ENCODE measurements around the gene RAB8A. TPM values are rescaled to one million over a fixed set of nuclear protein-coding genes. Genes with fewer than 3 reads are reported as not detected.
A peak's percentile ranks its signal among the peaks of the same experiment; 100 is the strongest.
"Not testable (repeated sequence)": the region's sequence is repeated elsewhere in the genome, so short reads cannot be mapped to it uniquely, and the experiment has no call there.

Gene RAB8A
- total RNA-seq, 1 donor from 2014 or later: 82.0 TPM

DNA sequence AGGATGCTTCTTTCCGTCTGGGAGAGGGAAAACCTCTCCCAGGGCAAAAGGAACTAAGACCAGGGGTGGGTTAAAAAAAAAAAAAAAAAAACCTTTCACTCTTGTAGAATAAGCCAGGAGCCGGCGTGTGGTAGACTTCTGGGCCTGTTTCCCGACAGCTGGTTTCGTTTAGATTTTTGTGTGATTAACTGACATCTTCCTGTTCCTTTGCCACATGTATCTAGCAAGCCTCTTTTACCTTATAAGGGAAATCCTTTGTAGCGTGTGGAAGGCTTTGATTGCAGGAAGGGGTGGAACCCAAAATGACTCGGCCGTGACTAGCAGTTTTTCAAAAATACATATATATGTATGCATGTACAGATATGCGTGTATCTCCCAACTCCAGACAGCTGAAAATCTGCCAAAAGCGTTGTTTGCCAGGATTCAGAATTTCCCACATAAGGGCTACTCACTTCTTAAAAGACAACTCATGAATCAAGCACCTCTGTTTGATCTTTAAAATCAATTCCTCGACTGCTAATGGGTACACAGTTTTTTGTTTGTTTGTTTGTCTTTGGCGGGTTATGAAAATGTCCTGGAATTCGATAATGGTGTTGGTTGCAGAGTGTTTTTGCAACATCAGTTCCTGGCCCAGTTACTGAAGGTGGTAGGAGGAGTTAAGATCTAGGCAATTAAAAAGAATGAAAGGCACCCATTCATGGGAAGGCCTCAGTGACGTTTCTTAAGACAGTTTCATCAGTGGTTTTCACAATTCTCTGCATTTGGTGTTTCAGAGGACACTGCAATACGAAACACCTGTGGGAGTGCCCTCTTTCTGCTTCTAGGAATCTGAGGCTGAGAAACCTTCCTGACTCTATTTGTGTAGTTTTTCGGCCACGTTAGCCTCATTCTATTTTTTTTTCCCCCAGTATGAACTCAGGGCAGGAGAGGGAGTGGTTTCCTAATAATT lies 32.7 kb upstream of the RAB8A start:
- DNase-seq (ENCODE audit: low read depth): peak; percentile 83

DNA sequence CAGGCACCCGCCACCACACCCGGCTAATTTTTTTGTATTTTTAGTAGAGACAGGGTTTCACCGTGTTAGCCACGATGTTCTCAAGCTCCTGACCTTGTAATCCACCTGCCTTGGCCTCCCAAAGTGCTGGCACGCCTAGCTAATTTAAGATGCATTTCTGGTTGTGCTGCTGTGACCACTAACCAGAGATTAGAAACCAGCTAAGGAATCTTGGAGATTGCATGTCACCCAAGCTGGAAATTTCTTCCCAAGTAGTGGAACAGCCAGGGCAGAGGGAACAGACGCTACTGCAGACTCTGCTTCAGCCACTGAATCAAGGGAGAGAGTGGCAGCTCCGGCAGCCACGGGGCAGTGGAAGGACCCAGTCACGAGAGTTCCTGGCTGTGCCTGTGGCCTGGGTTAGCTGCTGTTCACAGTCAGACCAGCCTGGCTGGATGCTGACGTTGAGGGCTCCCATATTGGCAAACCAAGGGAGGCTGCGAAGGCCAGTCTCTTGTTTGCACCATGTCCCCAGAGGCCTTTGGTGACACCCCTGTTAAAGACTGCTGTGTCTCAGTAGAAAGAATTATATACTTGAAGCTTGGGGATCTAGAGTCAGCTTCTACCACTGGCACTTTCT lies 27.5 kb upstream of the RAB8A start:
- DNase-seq (ENCODE audit: low read depth): no peak

DNA sequence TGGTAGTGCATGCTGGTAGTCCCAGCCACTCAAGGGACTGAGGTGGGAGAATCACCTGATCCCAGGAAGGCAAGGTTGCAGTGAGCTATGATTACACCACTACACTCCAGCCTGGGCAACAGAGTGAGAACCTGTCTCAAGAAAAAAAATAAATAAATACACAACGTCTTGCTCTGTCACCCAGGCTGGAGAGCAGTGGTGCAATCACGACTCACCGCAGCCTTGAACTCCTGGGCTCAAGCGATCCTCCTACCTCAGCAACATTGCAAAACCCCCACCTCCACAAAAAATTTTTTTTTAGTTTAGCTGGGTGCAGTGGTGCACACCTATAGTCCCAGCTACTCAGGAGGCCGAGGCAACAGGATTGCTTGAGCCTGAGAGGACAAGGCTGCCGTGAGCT lies 26.6 kb upstream of the RAB8A start:
- peak; percentile 62 for DNase-seq (ENCODE audit: low read depth)

DNA sequence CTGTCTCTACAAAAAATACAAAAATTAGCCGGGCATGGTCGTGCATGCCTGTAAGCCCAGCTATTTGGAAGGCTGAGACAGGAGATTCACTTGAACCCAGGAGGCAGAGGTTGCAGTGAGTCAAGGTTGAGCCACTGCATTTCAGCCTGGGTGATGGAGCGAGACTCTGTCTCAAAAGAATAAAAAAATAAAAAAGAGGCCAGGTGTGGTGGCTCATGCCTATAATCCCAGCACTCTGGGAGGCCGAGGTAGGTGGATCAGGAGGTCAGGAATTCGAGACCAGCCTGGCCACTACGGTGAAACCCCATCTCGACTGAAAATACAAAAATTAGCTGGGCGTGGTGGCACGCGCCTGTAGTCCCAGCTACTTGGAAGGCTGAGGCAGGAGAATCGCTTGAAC lies 24.3 kb upstream of the RAB8A start:
- DNase-seq (ENCODE audit: low read depth): not testable (repeated sequence)

DNA sequence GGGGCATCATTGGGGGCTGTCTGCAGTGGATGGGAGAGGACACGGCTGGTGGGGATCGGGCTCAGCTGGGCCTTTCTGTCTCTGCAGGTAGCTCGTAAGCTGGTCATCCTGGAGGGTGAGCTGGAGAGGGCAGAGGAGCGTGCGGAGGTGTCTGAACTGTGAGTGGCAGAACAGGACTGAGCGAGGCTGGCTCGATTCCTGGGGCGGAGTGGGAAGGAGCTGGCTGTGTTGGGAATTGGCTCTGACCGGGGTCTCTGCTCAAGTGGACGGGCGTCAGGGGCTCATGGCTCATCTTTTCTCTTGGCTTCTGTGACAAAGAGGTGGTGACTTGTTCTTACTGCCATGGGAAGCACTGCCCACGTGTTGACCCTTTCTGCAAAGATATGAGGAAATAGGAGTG lies 23.7 kb upstream of the RAB8A start:
- DNase-seq (ENCODE audit: low read depth): no peak

DNA sequence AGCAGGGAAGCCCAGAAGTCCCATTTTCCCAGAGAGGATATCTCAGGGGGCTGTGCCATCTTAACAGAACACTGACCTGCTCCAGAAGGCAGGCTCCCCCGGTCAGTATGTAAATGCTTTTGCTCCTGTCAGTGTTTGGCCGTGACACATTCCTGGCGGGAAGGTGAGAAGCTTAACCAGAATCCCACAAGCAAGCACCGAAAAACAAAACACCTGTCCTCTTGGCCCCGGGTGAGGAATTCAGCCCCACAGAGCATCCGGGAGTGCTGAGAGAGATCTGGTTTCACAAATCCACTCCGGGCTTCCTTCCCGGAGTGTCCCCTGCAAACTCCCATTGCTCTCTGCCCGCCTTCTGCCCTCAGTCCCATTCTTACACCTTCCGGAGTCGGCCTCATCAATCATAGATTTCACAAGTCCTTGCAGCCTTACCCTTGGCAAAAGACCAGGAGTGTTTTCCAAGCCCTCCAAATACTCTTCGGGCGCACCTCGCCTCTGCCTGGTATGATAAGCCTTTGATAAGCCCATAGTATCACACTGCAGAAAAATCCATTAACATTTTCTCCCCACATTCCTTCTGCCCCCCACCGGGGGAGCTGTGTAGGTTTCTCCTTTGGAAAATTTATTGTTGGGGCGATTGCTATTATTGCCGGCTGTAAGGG lies 23.2 kb upstream of the RAB8A start:
- no peak for DNase-seq (ENCODE audit: low read depth)

DNA sequence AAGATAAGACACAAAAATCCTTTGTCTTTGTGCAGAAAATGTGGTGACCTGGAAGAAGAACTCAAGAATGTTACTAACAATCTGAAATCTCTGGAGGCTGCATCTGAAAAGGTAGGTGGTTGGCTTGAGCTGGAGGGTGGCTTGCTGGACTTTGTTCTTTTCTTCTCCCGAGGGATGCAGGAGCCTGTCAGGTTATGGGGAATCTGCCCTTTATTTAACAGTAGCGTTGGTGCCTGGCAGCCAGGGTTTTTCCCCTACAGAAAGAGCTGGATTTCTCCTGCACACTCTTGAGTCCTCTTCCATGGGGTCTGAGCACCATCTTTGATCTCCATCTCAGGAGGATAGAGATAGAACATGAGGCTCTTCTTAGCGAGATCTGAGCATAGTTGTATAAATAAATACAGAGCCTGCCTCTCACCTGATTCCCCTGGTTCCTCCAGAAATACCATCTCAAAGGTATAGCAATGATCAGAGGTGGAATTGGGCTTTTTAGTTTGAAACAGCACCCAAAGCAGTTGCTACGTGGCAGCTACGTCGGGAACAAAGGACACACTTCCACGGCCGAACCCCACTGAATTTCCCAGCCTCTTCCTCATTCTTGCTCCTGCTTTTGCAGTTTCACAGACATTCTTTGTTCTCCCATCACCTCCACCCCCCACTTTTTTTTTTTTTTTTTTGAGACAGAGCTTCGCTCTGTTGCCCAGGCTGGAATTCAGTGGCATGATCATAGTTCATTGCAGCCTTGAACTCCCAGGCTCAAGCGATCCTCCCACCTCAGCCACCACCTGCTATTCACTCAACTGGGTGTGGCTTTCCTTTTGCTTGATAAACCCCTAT lies 22.5 kb upstream of the RAB8A start:
- DNase-seq (ENCODE audit: low read depth): no peak

DNA sequence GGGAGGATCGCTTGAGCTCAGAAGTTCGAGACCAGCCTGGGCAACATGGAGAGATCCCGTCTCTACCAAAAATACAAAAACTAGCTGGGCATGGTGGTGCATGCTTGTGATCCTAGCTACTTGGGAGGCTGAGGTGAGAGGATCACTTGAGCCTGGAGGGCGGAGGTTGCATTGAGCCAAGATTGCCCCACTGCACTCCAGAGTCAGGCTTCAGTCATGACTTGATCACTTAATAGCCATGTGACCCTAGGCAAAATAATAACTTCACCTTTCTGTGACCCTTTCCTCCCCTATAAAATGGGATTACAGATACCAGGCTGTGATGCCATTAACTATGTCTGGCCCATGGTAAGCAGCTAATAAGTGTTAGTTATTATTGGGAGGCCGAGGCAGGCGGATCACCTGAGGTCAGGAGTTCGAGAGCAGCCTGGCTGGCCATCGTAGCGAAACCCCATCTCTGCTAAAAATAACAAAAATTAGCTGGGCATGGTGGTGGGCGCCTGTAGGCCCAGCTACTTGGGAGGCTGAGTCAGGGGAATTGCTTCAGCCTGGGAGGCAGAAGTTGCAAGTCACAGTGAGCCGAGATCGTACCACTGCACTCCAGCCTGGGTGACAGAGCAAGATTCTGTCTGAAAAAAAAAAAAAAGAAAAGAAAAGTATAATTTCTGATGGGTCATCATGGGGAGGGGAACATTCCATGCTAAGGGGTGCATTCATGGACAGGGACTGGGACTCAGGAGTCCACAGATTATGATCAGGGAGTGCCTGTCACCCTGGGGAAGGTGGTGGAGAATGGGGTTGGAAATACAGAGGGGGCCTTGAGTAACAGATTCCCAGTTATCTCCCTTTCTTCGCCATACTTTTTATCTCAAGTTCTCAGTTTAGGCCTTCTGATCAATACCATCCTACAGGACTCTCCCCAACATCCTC lies 19.9 kb upstream of the RAB8A start:
- DNase-seq (ENCODE audit: low read depth): no peak

DNA sequence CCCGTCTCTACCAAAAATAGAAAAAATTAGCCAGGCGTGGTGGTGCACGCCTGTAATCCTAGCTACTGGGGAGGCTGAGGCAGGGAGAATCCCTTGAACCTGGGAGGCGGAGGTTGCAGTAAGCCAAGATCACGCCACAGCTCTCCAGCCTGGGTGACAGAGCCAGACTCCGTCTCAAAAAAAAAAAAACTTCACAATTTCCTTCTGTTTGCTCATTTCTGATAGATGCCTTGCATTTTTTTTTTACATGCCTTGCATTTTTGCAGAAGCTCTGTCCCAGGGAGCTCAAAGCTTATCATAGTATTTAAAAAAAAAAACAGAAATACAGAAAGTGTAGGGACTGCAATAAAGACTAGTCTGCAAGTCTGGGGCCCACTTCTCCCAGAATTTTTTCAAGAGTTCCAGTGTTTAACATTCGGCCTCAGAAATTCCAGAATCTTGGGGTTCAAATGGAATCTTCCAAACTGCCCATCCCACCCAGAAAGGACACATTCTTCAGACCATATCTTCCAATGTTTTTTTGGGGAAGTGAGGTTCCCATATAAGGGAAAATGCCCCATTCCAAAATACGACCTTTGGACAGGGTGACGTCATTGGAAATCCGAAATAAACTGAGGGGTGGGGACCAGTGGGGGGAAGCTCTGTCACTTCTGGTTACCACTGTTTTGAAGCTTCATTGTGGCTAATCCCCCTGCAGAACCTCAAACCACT lies 17.2 kb upstream of the RAB8A start:
- DNase-seq (ENCODE audit: low read depth): no peak

DNA sequence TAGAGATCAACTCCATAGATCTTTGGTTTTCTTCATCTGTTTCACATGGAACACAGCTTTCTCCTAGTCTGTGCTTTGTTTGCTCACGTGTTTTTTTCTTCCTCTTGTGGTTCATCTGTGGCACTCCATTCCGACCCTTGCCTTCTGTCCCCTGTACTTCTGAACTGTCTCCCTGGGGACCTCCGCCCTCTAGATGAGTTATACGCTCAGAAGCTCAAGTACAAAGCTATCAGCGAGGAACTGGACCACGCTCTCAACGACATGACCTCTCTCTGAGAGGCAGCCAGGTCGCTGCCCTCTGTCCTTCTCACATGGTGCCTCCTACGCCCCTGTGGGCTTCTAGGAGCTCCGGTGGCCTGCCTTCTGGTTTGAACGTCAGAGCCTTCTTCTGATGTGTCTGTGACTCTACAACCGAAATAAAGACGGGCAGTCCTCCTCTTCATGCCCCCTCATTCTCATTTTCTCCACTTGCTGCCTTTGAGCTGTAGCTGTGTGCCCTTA lies 16.6 kb upstream of the RAB8A start:
- DNase-seq (ENCODE audit: low read depth): no peak

DNA sequence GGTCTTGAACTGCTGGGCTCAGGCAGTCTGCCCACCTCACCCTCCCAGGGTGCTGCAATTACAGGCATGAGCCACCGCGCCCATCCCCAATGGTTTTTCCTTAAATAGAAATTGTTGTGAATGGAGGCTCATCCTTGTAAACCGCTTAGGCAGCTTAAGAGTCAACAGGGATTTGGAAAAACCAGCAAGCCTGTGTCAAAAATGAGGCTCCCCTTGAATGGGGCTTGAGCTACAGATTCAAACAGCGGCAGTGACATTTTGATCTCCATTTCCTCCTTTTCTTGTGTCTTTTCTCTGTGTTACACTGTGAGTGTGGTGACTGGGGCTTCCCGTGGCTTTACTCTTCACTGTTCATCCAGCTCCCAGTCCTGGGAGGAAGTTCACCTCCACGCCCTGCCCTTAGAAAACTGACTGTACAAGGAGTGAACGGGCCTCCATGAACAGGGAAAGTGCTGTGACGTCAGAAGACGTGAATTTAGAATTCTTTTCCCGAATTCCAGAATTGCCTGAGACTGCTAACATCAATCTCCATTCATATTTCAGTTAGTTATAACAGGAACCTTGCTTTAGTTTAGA lies 15.3 kb upstream of the RAB8A start:
- DNase-seq (ENCODE audit: low read depth): no peak

DNA sequence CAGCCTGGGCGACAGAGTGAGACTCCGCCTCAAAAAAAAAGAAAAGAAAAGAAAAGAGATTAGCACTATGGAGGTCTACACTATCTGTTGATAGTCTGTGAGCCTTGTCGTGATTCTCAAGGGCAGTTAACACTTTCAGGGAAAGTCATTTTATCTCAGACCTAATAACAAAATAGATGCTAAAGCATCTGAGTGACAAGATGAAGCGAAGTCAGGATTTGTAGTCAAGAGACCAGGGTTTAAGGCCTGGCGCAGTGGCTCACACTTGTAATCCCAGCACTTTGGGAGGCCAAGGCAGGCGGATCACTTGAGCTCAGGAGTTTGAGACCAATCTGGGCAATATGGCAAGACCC lies 13.3 kb upstream of the RAB8A start:
- DNase-seq (ENCODE audit: low read depth): no peak

DNA sequence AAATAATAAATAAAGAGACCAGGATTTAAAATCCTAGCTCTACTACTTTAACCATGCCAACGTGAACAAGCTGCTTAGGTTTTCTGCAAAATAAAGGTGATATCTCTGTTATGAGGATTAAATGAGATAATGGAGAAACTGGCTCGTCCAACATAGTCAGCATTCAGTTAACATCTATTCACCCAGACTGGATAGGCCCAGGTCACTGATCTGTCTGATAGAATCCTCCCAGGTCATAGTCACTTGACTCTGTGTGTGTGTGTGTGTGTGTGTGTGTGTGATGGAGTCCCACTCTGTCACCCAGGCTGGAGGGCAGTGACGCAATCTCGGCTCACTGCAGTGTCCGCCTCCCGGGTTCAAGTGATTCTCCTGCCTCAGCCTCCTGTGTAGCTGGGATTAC lies 12.9 kb upstream of the RAB8A start:
- DNase-seq (ENCODE audit: low read depth): no peak

DNA sequence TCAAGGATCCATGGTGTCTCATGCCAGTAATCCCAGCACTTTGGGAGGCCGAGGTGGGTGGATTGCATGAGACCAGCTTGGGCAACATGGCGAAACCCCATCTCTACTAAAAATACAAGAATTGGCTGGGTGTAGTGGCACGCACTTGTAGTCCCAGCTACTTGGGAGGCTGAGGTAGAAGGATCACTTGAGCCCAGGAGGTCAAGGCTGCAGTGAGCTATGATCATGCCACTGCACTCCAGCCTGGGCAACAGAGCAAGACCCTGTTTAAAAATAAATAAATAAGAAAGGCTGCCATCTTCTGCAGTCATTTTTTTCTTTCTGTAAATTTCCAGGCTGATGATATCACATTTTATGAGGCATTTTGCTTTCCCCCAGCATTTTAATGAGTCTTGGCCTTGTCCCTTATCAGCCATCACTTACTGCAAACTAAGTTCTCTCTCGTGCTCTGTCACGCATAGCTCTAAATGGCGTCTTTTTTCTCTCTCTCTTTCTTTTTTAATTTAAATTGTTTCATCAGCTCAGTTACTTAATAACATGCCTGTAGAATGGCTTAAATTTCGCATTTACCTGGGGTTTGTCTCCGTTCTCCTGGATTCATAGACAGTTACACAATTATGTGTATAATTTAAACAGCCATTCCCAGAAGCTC lies 12.2 kb upstream of the RAB8A start:
- DNase-seq (ENCODE audit: low read depth): not testable (repeated sequence)

DNA sequence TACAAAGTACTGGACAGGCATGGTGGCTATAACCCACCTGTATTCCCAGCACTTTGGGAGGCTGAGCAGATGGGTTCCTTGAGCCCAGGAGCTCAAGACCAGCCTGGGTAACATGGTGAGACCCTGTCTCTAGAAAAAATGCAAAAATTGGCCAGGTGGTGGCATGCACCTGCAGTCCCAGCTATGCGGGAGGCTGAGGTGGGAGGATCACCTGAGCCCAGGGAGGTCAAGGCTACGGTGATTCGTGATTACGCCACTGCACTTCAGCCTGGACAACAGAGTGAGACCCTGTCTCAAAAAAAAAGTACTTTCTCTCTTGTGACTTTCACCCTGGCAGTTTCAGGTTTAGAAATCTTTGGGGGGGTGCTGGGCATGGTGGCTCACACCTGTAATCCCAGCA lies 11.2 kb upstream of the RAB8A start:
- DNase-seq (ENCODE audit: low read depth): no peak

DNA sequence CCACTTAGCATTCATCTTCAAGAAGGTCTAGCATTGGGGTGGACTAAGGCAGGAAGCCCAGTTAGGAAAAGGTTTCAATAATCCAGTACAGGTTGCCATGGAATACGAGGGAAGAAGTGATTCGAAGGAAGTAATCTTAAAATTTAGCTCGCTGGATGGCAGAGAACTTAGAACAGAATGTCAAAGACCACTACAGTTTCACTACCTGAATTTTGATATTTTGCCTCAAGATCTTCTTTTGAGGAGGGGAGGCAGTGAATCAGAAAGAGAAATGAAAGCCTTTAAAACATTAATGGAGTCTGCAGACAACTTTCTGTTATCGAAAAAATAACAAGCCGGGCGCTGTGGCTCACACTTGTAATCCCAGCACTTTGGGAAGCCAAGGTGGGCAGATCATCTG lies 7.0 kb upstream of the RAB8A start:
- DNase-seq (ENCODE audit: low read depth): no peak

DNA sequence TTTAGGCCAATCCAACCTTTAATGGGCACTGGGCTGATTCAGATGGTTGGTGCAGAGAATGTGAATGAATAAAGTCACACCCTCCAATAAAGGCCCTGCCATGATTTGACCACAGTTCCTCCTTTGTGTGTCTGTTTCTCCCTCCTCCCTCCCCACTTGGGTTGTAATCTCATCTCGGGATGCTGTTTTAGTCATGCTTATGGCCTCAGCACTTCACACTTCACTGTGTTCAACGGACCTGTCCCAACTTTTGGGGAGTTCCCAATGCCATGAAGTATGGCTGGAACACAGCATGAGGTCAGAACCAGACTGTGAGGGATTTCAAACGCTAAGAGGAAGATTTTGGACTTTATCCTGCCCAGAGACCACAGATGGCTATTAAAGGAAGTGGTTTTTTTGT lies 5.6 kb upstream of the RAB8A start:
- peak; percentile 66 for DNase-seq (ENCODE audit: low read depth)

DNA sequence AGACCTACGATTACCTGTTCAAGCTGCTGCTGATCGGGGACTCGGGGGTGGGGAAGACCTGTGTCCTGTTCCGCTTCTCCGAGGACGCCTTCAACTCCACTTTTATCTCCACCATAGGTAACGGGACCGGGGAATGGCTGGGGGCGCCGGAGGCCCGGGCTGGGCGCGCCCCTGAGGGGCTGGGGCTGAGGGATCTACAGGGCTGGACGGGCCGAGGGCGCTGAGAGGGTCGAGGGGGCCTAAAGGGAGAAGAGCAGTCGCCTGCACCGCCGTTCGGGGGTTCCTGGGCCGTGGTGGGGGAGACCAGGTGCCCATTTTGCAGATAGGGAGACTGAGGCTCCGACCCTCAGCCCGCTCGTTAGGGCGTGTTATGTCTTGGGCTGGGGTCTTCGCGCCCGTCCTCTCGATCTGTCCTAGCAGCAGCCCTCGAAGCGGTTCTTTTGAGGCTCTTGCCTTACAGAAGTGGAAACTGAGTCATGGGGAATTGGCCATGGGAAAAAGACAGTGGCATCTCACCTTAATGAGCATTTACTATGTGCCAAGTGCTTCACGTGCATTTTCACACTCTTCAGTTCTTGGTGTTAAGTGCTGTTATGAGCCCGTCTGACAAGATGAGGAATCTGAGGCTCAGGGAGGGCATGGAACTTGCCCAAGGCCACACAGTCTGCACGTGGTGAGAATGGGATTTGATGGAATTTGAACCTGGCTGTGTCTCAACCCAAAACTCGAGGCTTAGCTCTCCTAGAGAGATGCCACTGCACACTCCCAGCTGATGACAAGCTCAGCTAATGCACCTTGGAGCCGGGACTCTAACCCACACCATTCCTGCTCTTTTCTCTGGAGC lies 442 bp downstream of the RAB8A start:
- DNase-seq (ENCODE audit: low read depth): no peak

All from renal cortical epithelial cell (primary cell).